HG03064 (cell line): ENCODE results near the gene URB1.
A peak's percentile ranks its signal among the peaks of the same experiment; 100 is the strongest.
"Not testable (repeated sequence)": the region's sequence is repeated elsewhere in the genome, so short reads cannot be mapped to it uniquely, and the experiment has no call there.

ENCODE experiments used
- ATAC-seq: cut with Tn5 transposase; IDR thresholded peaks from one replicate; pipeline ENCODE4 v1.9.1; 2021; ENCODE audit warnings: low read depth; ENCODE audit not compliant: unreplicated experiment

URB1 gene

DNA sequence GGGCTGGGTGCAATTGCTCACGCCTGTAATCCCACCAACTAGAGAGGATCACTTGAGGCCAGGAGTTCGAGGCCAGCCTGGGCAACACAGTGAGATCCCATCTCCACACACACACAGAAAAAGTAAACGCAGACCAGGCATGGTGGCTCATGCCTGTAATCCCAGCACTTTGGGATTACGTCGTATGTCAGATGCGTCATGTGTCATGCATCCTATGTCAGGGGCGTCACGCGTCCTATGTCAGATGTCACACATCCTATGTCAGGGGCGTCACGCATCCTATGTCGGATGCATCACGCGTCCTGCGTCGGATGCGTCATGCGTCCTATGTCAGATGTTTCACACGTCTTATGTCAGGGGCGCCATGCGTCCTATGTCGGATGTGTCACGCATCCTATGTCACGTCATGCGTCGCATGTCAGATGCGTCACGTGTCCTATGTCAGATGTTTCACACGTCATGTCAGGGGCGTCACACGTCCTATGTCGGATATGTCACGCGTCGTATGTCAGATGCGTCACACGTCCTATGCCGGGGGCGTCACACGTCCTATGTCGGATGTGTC lies 92.6 kb downstream of the URB1 start:
- ATAC-seq, result no peak

DNA sequence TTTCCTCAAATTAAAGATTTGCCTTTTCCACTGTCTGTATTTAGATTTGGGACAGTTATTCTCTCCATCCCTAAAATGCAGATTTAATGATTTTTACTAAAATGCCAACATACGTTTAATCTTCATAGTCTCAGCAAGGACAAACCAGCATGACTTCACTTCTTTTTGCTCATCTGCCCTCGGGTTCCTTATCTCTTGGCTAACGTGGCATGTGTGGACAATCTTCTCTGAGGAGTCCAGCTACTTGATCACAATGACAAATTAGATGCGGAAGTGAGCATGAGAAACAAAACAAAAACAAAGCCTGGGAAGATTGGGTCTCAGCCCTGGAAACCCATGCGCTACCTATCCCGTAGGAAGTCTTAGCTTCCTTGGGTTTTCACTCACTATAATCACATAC lies 93.1 kb downstream of the URB1 start:
- ATAC-seq, result no peak

DNA sequence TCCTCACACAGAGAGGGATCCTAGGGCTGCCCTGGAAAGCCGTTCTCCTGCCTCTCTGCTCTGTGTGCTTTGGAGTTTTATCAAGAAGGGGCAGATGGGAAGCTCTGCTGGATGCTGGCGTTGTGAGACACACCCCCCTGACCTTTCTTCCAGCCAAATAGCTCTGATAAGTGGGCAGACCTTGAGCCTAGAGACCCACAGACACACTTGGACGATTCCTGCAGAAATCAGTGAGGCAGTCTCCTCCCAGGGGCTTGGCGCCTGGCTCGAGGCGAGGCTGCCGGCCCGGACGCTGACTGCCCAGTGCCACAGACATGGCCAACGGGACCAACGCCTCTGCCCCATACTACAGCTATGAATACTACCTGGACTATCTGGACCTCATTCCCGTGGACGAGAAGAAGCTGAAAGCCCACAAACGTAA lies 94.1 kb downstream of the URB1 start, which contains the start of gene MRAP:
TSS of gene MRAP (plus strand) at position 198 of the 424 bp plus-strand sequence. CDS start at position 315, 117 bp downstream.
- ATAC-seq, result no peak

DNA sequence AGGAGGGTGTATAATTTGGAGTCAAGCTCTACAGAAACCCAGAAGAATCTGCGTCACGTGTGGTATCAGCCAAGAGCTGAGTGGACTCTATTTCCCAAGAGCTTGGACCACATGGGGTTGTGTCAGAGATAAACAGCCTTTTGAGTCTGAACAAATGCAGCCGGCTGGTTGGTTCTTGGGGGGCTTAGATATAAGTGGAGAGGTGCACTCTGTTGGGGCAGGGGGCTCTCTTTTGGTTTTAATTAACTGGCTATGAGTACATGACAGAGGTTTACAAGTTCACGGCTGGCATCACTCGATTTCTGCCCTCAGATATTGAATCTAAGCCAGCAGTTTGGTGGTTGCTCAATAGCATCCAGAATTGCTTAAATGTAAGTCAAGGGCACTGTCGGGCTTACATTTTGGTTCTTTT lies 94.7 kb downstream of the URB1 start:
- ATAC-seq, result no peak

DNA sequence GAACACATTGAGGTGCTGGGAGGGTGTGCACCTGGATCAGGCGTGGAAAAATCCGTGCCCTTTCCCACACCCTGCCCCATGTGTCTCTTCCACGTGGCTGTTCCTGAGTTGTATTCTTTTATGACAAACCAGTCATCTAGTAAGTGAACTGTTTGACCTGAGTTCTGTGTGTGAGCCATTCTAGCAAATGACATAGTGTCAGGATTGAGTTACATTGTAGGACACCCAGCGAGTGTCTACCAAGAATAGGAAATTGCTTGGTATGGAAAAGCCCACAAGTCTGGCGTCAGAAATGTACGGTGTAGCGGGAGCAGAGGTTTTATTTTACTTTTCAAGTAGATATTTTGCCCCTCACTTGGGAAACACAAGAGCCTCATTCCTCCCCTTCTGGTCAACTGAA lies 95.4 kb downstream of the URB1 start:
- ATAC-seq, result no peak

DNA sequence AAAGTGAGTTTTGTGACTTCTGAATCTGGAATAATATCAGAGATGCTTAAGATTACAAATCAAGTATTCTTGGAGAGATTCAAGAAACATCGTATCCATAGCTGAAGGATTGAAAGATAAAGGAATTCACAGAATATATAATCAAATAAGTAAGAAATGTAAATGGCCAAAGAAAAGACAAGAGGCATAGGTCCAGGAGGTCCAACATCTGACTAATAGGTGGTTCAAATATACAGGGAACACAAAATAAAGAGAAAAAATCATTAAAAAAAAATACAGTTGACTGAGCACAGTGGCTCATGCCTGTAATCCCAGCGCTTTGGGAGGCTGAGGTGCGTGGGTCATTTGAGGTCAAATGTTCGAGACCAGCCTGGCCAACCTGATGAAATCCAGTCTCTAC lies 107.3 kb downstream of the URB1 start:
- ATAC-seq, result no peak

DNA sequence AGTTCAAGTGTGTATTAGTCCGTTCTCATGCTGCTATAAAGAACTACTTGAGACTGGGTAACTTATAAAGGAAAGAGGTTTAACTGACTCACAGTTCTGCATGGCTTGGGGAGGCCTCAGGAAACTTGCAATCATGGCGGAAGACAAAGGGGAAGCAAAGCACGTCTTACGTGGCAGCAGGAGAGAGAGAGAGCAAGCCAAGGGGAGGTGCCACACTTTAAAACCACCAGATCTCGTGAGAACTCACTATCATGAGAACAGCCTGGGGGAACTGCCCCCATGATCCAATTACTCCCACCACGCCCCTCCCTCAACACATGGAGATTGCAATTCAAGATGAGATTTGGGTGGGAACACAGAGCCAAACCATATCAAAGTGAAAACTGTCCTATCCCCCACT lies 109.8 kb downstream of the URB1 start:
- ATAC-seq, result no peak

DNA sequence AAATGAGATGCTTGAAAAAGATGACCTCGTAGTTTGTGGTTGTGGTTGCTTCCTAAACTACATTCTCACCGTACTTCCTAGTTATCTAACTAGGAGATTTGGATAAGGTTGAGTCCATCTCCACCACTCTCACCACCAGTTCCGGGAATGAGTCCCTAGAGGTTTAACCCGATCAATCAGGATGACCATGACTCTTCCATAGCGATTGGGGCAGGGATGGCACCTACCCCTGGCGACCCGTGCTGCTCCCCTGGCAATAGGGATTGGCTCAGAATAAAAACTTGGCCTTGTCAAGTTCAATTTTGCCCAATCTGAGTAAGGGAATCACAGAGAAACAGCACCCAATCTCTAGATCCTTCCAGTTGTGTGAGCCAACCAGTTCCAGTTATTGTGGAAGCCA lies 111.3 kb downstream of the URB1 start:
- ATAC-seq, result no peak

DNA sequence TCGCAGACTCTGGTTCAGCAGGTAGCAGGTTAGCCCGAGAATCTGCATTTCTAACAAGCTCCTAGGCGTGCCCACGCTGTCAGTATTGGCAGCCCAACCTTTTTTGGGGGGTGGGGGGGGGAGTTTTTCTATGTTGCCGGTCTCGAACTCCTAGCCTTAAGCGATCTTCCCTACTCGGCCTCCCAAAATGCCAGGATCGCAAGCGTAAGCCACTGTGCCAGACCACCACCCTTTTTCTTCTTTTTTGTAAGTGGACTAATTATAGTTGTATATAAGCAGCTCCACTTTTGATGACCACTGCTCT lies 113.5 kb downstream of the URB1 start:
- peak; percentile 11 for ATAC-seq

DNA sequence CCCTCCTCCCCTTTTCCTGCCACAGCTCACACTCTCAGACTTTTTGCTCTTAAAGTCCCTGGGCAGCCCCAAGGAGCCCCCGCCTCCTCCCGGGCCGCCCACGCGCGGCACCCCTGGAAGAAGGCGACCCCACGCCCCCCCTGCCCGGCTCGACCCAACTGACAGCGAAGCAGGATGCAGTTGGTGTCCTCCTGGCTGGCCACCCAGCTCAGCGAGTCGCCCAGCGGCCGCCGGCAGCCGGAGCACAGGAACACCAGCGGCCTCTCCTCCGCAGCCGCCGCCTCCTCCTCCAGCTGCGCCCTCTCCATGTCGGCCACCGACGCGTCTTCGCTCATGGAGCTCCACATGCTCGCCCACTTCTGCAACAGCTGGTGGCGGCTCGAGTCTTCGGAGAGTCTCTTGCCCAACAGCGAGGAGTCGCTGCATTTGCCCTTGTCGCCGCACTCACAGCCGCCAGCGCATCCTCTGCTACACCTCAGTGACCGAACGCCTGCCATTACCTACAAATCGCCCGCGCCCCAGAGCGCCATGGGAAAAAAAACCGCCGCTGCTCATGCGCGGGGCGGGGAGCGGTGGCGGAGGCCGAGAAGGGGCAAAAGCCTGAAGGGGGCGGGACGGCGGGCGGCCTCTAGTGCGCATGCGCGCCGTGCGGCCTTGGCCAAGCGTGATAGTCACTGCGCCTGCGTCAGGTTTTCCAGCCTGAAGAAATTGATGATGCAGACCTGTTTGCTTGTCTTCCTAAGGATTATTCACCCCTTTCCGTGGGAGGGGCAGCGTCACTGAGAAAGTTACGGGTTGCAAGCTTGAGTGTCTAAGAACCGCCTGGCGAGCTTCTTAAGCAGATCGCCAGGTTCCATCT lies 114.1 kb downstream of the URB1 start, which contains the start of gene MIS18A:
TSS of gene MIS18A (minus strand) at position 532 of the 859 bp plus-strand sequence. CDS start at position 497, 35 bp downstream.
- ATAC-seq, result peak; percentile 94

DNA sequence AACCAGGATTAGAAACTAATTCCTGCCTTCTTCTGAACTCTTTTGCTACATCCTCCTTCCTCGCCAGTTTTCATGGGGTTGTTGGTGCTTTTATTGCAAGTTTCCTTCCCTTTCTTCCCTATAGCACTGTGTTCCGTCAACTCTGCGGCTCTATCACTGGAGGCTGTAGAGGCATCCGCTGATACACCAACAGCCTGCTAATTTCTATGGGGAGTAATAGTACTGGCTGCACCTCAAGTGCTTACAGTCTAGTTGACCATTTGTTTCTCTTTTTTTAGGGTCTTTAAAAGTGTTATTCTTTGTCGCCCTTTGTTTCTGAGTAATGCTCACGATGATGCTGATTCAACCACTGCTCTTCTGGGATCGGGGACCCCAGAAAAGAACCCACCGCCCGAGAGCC lies 114.7 kb downstream of the URB1 start:
- no peak for ATAC-seq

DNA sequence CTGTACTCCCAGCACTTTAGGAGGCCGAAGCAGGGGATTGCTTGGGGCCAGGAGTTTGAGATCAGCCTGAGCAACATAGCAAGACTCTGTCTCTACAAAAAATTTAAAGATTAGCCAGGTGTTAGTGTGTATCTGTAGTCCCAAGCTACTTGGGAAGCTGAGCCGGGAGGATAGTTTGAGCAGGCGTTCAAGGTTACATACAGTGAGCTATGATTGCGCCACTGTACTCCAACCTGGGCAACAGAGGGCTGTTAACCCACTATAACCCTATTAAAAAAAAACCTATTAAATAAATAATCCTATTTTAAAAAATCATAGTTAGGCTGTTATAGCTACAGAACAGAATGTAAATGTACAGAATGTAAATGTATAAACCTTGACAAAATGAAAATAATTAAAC lies 116.1 kb downstream of the URB1 start:
- no peak for ATAC-seq

DNA sequence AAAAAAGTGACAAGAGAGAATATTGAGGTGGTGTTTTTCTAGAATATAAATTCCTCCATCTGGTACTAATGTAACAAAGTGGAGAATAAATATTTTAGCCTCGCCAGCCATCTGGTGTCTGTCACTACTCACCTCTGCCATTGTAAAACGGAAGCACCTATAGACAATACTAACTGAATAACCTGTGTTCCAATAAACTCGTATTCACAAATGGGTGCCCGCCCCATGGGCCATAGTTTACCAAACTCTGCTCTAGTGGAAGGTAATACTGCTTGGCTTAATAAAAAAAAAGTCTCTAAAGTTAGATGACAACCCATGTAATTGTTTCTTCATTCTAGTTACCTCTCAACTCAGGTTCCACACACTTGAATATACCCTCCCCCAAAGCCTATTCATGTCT lies 122.1 kb downstream of the URB1 start:
- ATAC-seq, result no peak

DNA sequence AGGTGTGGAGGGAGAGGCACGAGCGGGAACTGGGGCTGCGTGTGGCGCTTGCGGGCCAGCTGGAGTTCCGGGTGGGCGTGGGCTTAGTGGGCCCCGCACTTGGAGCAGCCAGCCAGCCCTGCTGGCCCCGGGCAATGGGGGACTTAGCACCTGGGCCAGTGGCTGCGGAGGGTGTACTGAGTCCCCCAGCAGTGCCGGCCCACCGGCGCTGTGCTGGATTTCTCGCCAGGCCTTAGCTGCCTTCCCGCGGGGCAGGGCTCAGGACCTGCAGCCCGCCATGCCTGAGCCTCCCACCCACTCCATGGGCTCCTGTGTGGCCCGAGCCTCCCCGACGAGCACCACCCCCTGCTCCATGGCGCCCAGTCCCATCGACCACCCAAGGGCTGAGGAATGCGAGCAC lies 127.5 kb downstream of the URB1 start:
- ATAC-seq, result not testable (repeated sequence)

DNA sequence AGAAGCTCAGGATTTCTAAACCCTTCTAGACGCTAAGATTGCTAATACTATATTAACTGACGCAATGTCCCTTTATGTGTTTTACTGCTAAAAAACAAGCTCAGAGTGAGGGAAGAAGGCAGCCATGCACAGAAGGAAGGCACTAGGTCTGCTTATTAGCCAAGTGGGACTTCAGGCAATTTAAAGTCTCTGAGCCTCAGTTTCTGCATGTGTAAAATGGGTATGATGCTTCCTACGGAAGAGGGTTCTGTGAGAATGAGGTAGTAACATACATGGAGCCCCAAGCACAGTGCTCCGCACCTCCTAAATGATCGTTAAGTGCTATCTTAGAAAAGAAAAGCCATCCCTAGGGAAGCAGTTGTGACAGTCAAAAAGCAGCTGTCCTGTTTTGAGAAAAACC lies 130.9 kb downstream of the URB1 start:
- no peak for ATAC-seq
